Body of pancreas (tissue), 4 donors: ENCODE results near the gene SNCAIP.

Source experiments
- POLR2A ChIP-seq, 3 donors: fragments of 450-650 bp; IDR thresholded peaks; one replicate each; pipeline ENCODE4 v1.6.1; 2016; ENCODE audit warnings: antibody characterized with exemption in 3 of 3, mild to moderate bottlenecking in 2 of 3
- TF ChIP-seq, protein P1 (sequence below), 7 experiments: fragments of 450-650 bp in 4 of 7; fragments of 200-600 bp in 3 of 7; sonication (generic) in 3 of 7; IDR thresholded peaks; one replicate each; pipeline ENCODE4 v1.5.1; 2016 to 2019; ENCODE audit warnings: antibody characterized with exemption in 7 of 7

DNA sequence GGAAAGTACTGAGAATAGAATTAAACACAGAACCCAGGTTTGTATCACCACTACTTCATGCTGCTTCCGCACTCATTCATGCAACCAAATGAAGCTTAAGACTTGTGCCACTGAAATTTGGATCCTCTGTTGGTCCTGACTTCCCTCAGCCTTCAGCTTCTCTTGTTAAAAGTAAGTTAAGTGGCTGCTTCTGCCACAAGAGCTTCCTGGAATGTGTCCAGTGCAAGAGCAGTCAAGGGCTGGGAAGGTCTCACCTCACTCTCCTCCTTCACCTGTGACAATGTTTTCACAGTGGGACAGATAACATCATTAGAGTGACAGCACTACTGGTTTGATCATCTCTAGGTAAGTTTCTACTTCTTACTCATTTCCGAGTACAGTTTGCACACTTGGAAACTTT lies 7.9 kb downstream of the SNCAIP start:
- TF ChIP-seq, protein P1, sequence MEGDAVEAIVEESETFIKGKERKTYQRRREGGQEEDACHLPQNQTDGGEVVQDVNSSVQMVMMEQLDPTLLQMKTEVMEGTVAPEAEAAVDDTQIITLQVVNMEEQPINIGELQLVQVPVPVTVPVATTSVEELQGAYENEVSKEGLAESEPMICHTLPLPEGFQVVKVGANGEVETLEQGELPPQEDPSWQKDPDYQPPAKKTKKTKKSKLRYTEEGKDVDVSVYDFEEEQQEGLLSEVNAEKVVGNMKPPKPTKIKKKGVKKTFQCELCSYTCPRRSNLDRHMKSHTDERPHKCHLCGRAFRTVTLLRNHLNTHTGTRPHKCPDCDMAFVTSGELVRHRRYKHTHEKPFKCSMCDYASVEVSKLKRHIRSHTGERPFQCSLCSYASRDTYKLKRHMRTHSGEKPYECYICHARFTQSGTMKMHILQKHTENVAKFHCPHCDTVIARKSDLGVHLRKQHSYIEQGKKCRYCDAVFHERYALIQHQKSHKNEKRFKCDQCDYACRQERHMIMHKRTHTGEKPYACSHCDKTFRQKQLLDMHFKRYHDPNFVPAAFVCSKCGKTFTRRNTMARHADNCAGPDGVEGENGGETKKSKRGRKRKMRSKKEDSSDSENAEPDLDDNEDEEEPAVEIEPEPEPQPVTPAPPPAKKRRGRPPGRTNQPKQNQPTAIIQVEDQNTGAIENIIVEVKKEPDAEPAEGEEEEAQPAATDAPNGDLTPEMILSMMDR (IDR thresholded peaks at IDR 0.05): no peak
- TF ChIP-seq POLR2A (IDR thresholded peaks at IDR 0.05): no peak
